ENCODE results near the gene PRR22. TPM values are rescaled to one million over a fixed set of nuclear protein-coding genes. Genes with fewer than 3 reads are reported as not detected.

The PRR22 gene
- polyA plus RNA-seq, 1 donor from 2014 or later = 0.97 TPM

- H2AFZ ChIP-seq (ENCODE audit: low read depth, low read length) = no peak overlapping the region
- TF ChIP-seq SMC3 (conservative IDR thresholded peaks at IDR 0.05; ENCODE audit: poor library complexity) (no peak), POLR2AphosphoS5 (IDR thresholded peaks at IDR 0.05) (no peak)
- H3K4me3 ChIP-seq (ENCODE audit: low read length) = no peak overlapping the region
- H3K79me2 ChIP-seq (replicated peaks; ENCODE audit: insufficient read depth, low read length) = no peaks in the 10 kb centered on the region
- H3F3A ChIP-seq (ENCODE audit: insufficient read depth, low read length, poor library complexity, severe bottlenecking) = no peaks in the 10 kb centered on the region
- H4K20me1 ChIP-seq (ENCODE audit: insufficient read depth) = no peaks in the 10 kb centered on the region
- no peak overlapping the region for H3K9ac ChIP-seq (ENCODE audit: low read length)
- no peaks in the 10 kb centered on the region for H3K36me3 ChIP-seq (ENCODE audit: insufficient read depth, low read length)
- no peak overlapping the region for H3K27ac ChIP-seq (ENCODE audit: low read length)
- H3K4me2 ChIP-seq (ENCODE audit: low read length) = no peak overlapping the region
- no peaks in the 10 kb centered on the region for H3K9me2 ChIP-seq (ENCODE audit: insufficient read depth, low read length)
- no peaks in the 10 kb centered on the region for H3K9me3 ChIP-seq (ENCODE audit: low read length)
- no peaks in the 10 kb centered on the region for H3K27me3 ChIP-seq (ENCODE audit: insufficient read depth, low read depth, low read length)
Measured at GRCh38 chr19:5814123-5814851, 29.7 kb upstream of the PRR22 start.

DNA sequence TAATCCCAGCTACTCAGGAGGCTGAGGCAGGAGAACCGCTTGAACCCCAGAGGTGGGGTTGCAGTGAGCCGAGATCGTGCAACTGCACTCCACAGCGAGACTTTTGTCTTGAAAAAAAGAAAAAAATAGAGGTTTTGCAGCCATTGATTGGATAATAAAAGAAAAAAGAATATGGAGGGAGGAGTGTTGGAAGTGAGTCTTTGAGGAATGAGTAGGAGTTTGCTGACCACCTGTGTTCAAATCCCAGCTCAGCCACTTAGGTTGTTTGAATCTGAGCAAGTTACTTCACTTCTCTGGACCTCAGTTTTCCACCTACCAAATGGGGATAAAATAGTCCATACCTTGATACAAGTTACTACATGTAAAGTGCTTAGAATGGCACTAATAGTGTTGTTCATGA lies 26.6 kb upstream of the PRR22 start:
- Histone ChIP-seq H3K4me2 (ENCODE audit: low read length) (no peak overlapping the region), H3K79me2 (replicated peaks; ENCODE audit: insufficient read depth, low read length) (no peaks in the 10 kb centered on the region), H3F3A (ENCODE audit: insufficient read depth, low read length, poor library complexity, severe bottlenecking) (no peaks in the 10 kb centered on the region), H3K4me3 (ENCODE audit: low read length) (no peak overlapping the region), H4K20me1 (ENCODE audit: insufficient read depth) (no peaks in the 10 kb centered on the region), H3K36me3 (ENCODE audit: insufficient read depth, low read length) (no peaks in the 10 kb centered on the region), H3K27ac (ENCODE audit: low read length) (no peak overlapping the region), H3K27me3 (ENCODE audit: insufficient read depth, low read depth, low read length) (peaks cover 8% of the 10 kb centered on the region), H2AFZ (ENCODE audit: low read depth, low read length) (no peak overlapping the region), H3K9ac (ENCODE audit: low read length) (no peak overlapping the region), H3K9me3 (ENCODE audit: low read length) (no peaks in the 10 kb centered on the region), H3K9me2 (ENCODE audit: insufficient read depth, low read length) (no peaks in the 10 kb centered on the region)
- TF ChIP-seq MXI1 (conservative IDR thresholded peaks at IDR 0.05; ENCODE audit: poor library complexity, severe bottlenecking) (no peak), CTCF (IDR thresholded peaks at IDR 0.05; ENCODE audit: poor library complexity, severe bottlenecking) (no peak), POLR2AphosphoS5 (IDR thresholded peaks at IDR 0.05) (no peak), RAD21 (conservative IDR thresholded peaks at IDR 0.05) (no peak), SMC3 (conservative IDR thresholded peaks at IDR 0.05; ENCODE audit: poor library complexity) (no peak), TAF1 (IDR thresholded peaks at IDR 0.05; ENCODE audit: low read depth) (no peak), EZH2 (IDR thresholded peaks at IDR 0.05; ENCODE audit: borderline replicate concordance, insufficient read depth, low read length, poor library complexity, severe bottlenecking) (no peak), EP300 (conservative IDR thresholded peaks at IDR 0.05; ENCODE audit: poor library complexity, severe bottlenecking) (no peak), REST (IDR thresholded peaks at IDR 0.05; ENCODE audit: borderline replicate concordance) (no peak)

Data from neural cell (in vitro differentiated cells).